ENCODE measurements around the gene MBNL2. TPM values are rescaled to one million over a fixed set of nuclear protein-coding genes. Genes with fewer than 3 reads are reported as not detected.

MBNL2 gene
- total RNA-seq, 1 donor = 69.8 TPM

- Histone ChIP-seq H3K9me3 (ENCODE audit: low read depth, low read length) (no peaks in the 10 kb centered on the region), H3K36me3 (ENCODE audit: insufficient read depth, low read length) (peaks cover 15% of the 10 kb centered on the region), H3K4me3 (ENCODE audit: insufficient read depth, low read length) (no peak overlapping the region), H3K27me3 (ENCODE audit: insufficient read depth, low read length) (no peaks in the 10 kb centered on the region), H3K4me2 (ENCODE audit: insufficient read depth, low read length) (no peak overlapping the region), H2AFZ (ENCODE audit: low read length) (no peak overlapping the region), H3K27ac (ENCODE audit: low read depth, low read length) (no peak overlapping the region), H3K79me2 (ENCODE audit: insufficient read depth, low read length) (no peaks in the 10 kb centered on the region), H3K4me1 (ENCODE audit: insufficient read depth, low read length) (peaks cover 8% of the 10 kb centered on the region), H4K20me1 (ENCODE audit: insufficient read depth, low read length) (peaks cover 5% of the 10 kb centered on the region)
- no peak for DNase-seq (ENCODE audit: insufficient read length, low spot score, missing footprints)
- no peak for TF ChIP-seq CTCF (IDR thresholded peaks at IDR 0.05; ENCODE audit: extremely low read depth, low read depth, low read length)
These were observed 166.2 kb downstream of the MBNL2 start for GRCh38 chr13:97388373-97388772.

- Histone ChIP-seq H3K4me2 (ENCODE audit: insufficient read depth, low read length) (no peak overlapping the region), H3K4me3 (ENCODE audit: insufficient read depth, low read length) (no peak overlapping the region), H3K27me3 (ENCODE audit: insufficient read depth, low read length) (no peaks in the 10 kb centered on the region), H3K4me1 (ENCODE audit: insufficient read depth, low read length) (peaks cover 12% of the 10 kb centered on the region), H3K9me3 (ENCODE audit: low read depth, low read length) (no peaks in the 10 kb centered on the region), H3K79me2 (ENCODE audit: insufficient read depth, low read length) (no peaks in the 10 kb centered on the region), H3K36me3 (ENCODE audit: insufficient read depth, low read length) (peaks cover 15% of the 10 kb centered on the region), H2AFZ (ENCODE audit: low read length) (no peak overlapping the region), H4K20me1 (ENCODE audit: insufficient read depth, low read length) (no peaks in the 10 kb centered on the region), H3K27ac (ENCODE audit: low read depth, low read length) (no peak overlapping the region)
- no peak for TF ChIP-seq CTCF (IDR thresholded peaks at IDR 0.05; ENCODE audit: extremely low read depth, low read depth, low read length)
- no peak for DNase-seq (ENCODE audit: insufficient read length, low spot score, missing footprints)
These were observed 168.9 kb downstream of the MBNL2 start for GRCh38 chr13:97390941-97391600.

GRCh38 chr13:97392020-97392419 is 169.9 kb downstream of the MBNL2 start:
- no peaks in the 10 kb centered on the region for H3K9me3 ChIP-seq (ENCODE audit: low read depth, low read length)
- H3K4me3 ChIP-seq (ENCODE audit: insufficient read depth, low read length) = no peak overlapping the region
- no peak overlapping the region for H3K27ac ChIP-seq (ENCODE audit: low read depth, low read length)
- no peaks in the 10 kb centered on the region for H3K27me3 ChIP-seq (ENCODE audit: insufficient read depth, low read length)
- peaks cover 12% of the 10 kb centered on the region for H3K4me1 ChIP-seq (ENCODE audit: insufficient read depth, low read length)
- no peaks in the 10 kb centered on the region for H4K20me1 ChIP-seq (ENCODE audit: insufficient read depth, low read length)
- H3K4me2 ChIP-seq (ENCODE audit: insufficient read depth, low read length) = no peak overlapping the region
- DNase-seq (ENCODE audit: insufficient read length, low spot score, missing footprints) = no peak
- H3K36me3 ChIP-seq (ENCODE audit: insufficient read depth, low read length) = peaks cover 15% of the 10 kb centered on the region
- no peaks in the 10 kb centered on the region for H3K79me2 ChIP-seq (ENCODE audit: insufficient read depth, low read length)
- TF ChIP-seq CTCF (IDR thresholded peaks at IDR 0.05; ENCODE audit: extremely low read depth, low read depth, low read length) = no peak
- H2AFZ ChIP-seq (ENCODE audit: low read length) = no peak overlapping the region

GRCh38 chr13:97394542-97394941 is 172.4 kb downstream of the MBNL2 start:
- Histone ChIP-seq H3K9me3 (ENCODE audit: low read depth, low read length) (no peaks in the 10 kb centered on the region), H3K4me2 (ENCODE audit: insufficient read depth, low read length) (no peak overlapping the region), H2AFZ (ENCODE audit: low read length) (no peak overlapping the region), H4K20me1 (ENCODE audit: insufficient read depth, low read length) (no peaks in the 10 kb centered on the region), H3K4me3 (ENCODE audit: insufficient read depth, low read length) (no peak overlapping the region), H3K79me2 (ENCODE audit: insufficient read depth, low read length) (no peaks in the 10 kb centered on the region), H3K4me1 (ENCODE audit: insufficient read depth, low read length) (peaks cover 12% of the 10 kb centered on the region), H3K36me3 (ENCODE audit: insufficient read depth, low read length) (peaks cover 7% of the 10 kb centered on the region), H3K27ac (ENCODE audit: low read depth, low read length) (no peak overlapping the region), H3K27me3 (ENCODE audit: insufficient read depth, low read length) (no peaks in the 10 kb centered on the region)
- no peak for TF ChIP-seq CTCF (IDR thresholded peaks at IDR 0.05; ENCODE audit: extremely low read depth, low read depth, low read length)
- DNase-seq (ENCODE audit: insufficient read length, low spot score, missing footprints) = no peak

All from osteoblast (primary cell).